BE2C (cell line): ENCODE results near the gene E2F1.

Source experiments
- DNase-seq: peaks from one replicate; pipeline ENCODE4 v3.0.0-alpha.2; 2020
- H3K27me3 ChIP-seq: fragments of 250-450 bp; sonication (Bioruptor Pico); 2 replicates; pipeline ENCODE4 v1.5.1; 2020; ENCODE audit warnings: mild to moderate bottlenecking
- H3K36me3 ChIP-seq: fragments of 250-450 bp; sonication (Bioruptor Pico); 2 replicates; pipeline ENCODE4 v1.5.1; 2020; ENCODE audit warnings: mild to moderate bottlenecking
- H3K4me1 ChIP-seq: fragments of 250-450 bp; sonication (Bioruptor Pico); 2 replicates; pipeline ENCODE4 v1.5.1; 2020
- H3K4me3 ChIP-seq: 2 replicates; pipeline ENCODE4 v1.5.1; 2011; ENCODE audit warnings: low read depth, low read length
- H3K9me3 ChIP-seq: fragments of 250-450 bp; sonication (Bioruptor Pico); 2 replicates; pipeline ENCODE4 v1.5.1; 2020
- TF ChIP-seq, protein P1 (sequence below): IDR thresholded peaks from 2 replicates; pipeline ENCODE4 v1.5.1; 2012; ENCODE audit warnings: mild to moderate bottlenecking, low read depth, low read length

Gene E2F1

DNA sequence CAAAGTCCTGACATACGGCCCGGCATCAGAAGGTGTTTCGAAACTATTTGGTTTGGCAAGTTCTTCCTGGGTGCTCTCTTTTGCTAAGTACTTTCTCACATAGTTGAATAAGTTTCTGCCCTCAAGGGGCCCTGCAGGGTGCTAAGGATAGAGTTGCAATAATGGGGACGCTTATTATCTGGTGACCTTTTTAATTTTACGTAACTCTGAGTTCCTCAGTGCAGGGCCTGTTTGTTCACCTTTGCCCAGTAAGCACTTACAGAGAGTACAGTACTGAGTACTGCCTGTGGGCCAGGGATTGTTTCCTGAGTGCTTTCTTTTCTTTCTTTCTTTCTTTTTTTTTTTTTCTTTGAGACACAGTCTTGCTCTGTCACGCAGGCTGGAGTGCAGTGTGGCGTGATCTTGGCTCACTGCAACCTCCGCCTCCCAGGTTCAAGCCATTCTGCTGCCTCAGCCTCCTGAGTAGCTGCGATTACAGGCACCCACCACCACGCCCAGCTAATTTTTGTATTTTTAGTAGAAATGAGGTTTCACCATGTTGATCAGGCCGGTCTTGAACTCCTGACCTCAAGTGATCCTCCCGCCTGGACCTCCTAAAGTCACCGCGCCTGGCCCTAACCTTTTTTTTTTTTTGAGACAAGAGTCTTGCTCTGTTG, 38.4 kb upstream of the E2F1 start:
- no peak for DNase-seq
- TF ChIP-seq, protein P1, sequence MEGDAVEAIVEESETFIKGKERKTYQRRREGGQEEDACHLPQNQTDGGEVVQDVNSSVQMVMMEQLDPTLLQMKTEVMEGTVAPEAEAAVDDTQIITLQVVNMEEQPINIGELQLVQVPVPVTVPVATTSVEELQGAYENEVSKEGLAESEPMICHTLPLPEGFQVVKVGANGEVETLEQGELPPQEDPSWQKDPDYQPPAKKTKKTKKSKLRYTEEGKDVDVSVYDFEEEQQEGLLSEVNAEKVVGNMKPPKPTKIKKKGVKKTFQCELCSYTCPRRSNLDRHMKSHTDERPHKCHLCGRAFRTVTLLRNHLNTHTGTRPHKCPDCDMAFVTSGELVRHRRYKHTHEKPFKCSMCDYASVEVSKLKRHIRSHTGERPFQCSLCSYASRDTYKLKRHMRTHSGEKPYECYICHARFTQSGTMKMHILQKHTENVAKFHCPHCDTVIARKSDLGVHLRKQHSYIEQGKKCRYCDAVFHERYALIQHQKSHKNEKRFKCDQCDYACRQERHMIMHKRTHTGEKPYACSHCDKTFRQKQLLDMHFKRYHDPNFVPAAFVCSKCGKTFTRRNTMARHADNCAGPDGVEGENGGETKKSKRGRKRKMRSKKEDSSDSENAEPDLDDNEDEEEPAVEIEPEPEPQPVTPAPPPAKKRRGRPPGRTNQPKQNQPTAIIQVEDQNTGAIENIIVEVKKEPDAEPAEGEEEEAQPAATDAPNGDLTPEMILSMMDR: no peak
- no peaks in the 10 kb centered on the region for H3K27me3 ChIP-seq
- H3K9me3 ChIP-seq: no peaks in the 10 kb centered on the region
- H3K36me3 ChIP-seq: no peaks in the 10 kb centered on the region
- no peaks in the 10 kb centered on the region for H3K4me1 ChIP-seq
- H3K4me3 ChIP-seq: no peak overlapping the region

DNA sequence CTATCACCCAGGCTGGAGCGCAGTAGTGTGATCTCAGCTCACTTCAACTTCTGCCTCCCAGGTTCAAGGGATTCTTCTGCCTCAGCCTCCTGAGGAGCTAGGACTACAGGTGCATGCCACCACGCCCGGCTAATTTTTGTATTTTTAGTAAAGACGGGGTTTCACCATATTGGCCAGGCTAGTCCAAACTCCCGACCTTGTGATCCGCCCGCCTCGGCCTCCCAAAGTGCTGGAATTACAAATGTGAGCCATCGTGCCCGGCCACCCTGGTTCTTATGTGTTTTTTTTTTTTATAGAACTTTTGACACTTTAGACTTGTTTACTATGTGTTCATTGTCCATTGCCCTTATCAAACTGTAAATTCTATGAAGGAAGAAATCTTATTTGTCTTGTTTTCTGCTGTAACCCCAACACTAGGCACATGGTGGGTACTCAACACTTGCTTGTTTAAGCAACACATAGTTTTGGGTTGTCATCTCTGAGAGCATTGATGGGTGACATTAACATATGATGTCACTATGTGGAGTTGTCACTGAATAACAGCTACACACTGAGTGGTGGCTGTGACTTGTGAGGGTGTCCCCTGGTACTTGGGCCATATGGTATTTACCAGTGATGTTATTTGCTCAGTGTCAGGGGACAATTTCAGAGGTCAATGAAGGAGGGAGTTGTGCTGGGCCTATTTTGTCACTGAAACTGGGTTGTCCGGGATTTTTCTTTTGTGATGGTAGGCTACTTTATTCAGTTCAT, 35.4 kb upstream of the E2F1 start:
- TF ChIP-seq, protein P1: no peak
- H3K9me3 ChIP-seq: no peaks in the 10 kb centered on the region
- DNase-seq: no peak
- no peaks in the 10 kb centered on the region for H3K4me1 ChIP-seq
- H3K27me3 ChIP-seq: no peaks in the 10 kb centered on the region
- H3K36me3 ChIP-seq: no peaks in the 10 kb centered on the region
- H3K4me3 ChIP-seq: no peak overlapping the region

DNA sequence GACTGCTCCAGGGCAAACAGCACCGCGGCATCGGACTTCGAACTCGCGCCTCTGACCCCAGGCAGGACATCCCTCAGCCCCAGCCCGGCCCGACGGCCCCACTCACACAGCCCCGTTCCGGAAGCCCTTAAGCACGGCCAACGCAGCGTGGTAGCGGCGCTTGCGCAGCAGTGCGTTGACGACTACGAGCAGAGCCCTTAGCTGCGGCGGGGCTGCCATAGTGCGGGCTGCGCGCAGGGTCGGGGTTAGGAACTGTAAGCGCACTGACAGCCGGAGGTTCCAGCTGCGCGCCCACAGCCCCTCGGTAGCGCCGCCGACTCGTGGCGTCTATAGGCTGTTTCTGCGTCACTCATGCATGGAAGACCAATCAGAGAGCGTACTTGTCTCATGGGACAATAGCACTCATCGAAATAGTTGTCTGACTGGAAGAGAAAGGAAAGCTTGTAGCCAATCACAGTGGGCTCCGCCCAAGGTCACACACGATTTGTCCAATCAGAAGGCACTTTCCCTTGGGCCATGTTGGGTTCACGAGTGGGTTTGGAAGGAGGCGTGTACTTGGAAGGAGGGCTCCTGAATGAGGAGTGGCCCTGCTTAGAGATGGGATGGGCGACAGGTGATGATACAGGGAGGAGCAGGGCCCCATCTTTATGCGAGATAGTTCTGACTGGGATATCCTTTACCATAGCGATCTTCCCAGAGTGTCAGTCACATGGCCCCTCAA, 34.0 kb upstream of the E2F1 start, which contains the start of gene PXMP4:
TSS of gene PXMP4 (minus strand) at position 322 of the 721 bp plus-strand sequence. CDS start at position 219, 103 bp downstream.
- Histone ChIP-seq H3K36me3 (no peaks in the 10 kb centered on the region), H3K4me3 (peak within 1 kb of the TSS; percentile 85), H3K27me3 (no peaks in the 10 kb centered on the region), H3K9me3 (no peaks in the 10 kb centered on the region), H3K4me1 (no peaks in the 10 kb centered on the region)
- TF ChIP-seq, protein P1: no peak
- peak; percentile 93 for DNase-seq

DNA sequence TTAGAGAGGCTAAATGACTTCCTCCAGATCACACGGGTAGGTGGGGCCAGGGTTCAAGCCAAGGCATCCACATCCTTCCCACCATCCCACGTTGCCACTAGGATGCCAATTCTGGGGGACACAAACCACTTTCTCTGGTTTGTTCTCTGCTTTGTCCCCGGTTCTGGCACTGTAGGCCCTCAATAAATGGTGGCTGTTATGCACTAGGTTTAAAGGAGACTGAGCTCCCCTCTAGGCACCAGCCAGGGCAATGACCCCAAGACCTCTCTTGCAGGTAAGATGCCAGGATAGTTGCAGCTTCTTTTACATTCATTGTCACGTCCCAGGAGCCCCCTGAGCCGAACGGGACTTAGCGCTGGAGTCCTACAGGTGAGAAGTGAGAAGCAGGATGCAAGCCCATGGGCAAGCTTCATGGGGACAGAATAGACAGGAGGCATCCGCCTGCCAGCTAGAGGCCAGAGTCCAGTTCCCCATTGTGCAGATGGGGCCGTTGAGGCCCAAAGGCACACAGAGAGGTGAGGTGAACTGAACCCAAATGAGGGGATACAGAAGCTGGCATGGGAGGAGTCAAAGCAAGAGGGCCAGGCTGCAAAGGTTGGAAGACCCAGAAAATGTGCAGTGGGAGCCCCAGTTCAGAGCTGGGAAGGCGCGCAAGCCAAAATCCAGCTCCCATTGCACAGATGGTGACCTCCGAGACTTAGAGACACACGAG, 33.2 kb upstream of the E2F1 start:
- DNase-seq: no peak
- TF ChIP-seq, protein P1: no peak
- Histone ChIP-seq H3K4me1 (no peaks in the 10 kb centered on the region), H3K27me3 (no peaks in the 10 kb centered on the region), H3K4me3 (peak overlapping the region; percentile 85), H3K9me3 (no peaks in the 10 kb centered on the region), H3K36me3 (no peaks in the 10 kb centered on the region)

DNA sequence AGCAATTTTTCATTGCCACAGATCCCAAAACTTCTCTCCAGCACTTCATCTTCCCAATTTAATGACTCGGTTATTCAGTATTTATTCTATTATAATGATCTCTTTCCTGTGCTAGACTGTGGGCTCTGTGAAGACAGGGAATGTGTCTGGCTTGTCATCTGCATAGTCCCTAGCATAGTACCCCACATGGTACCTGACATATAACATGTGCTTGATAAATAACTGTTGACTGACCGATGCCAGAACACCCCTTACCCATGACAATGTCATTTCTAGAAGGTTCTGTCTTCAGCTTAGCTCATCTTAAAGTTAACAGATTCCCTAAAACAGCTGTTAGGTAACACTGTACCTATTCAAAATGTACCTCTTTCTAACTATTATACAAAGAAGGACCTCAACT, 30.3 kb upstream of the E2F1 start:
- Histone ChIP-seq H3K4me1 (no peaks in the 10 kb centered on the region), H3K36me3 (peaks cover 5% of the 10 kb centered on the region), H3K27me3 (no peaks in the 10 kb centered on the region), H3K9me3 (no peaks in the 10 kb centered on the region), H3K4me3 (no peak overlapping the region)
- TF ChIP-seq, protein P1: no peak
- DNase-seq: no peak
